Common myeloid progenitor, CD34-positive (primary cell): ENCODE measurements around the gene PFKP.
A peak's percentile ranks its signal among the peaks of the same experiment; 100 is the strongest.

Experiments
- CTCF ChIA-PET: fragments of 350-600 bp; sonication (Branson Sonifier 250); formaldehyde crosslinking; loops from one replicate; lab custom pipeline; 2021; ENCODE audit warnings: antibody characterized with exemption; lab: Charles Lee
- POLR2A ChIA-PET: fragments of 350-600 bp; sonication (Branson Sonifier 250); formaldehyde crosslinking; loops from one replicate; lab custom pipeline; 2021; ENCODE audit warnings: antibody characterized with exemption; lab: Charles Lee
- DNase-seq, 3 donors: peaks; one replicate each; pipeline versions ENCODE4 v3.0.0 to v3.0.0-alpha.2; 2013
- H3K27ac ChIP-seq, 2 experiments: 1 replicate in 1 of 2; 2 replicates in 1 of 2; pipeline ENCODE4 v1.7.0; 2013; ENCODE audit warnings: inconsistent platforms in 2 of 2, low read length in 2 of 2, mild to moderate bottlenecking in 2 of 2, low read depth in 1 of 2, moderate library complexity in 1 of 2; ENCODE audit not compliant: severe bottlenecking in 2 of 2, insufficient read depth in 1 of 2, poor library complexity in 1 of 2
- H3K27me3 ChIP-seq, 5 experiments: replicated peaks in 2 of 5; 1 replicate in 3 of 5; 2 replicates in 2 of 5; pipeline versions ENCODE4 v1.6.1 to v1.7.0; 2013; ENCODE audit warnings: low read length in 4 of 5, mild to moderate bottlenecking in 2 of 5, moderate library complexity in 2 of 5, inconsistent platforms in 1 of 5; ENCODE audit not compliant: insufficient read depth in 5 of 5, control insufficient read depth in 4 of 5
- H3K36me3 ChIP-seq, 4 experiments: 1 replicate in 2 of 4; 2 replicates in 2 of 4; pipeline versions ENCODE4 v1.6.1 to v1.7.0; 2013; ENCODE audit warnings: low read length in 3 of 4, control low read depth in 1 of 4, mild to moderate bottlenecking in 1 of 4; ENCODE audit not compliant: control insufficient read depth in 4 of 4, insufficient read depth in 4 of 4
- H3K4me1 ChIP-seq, 4 experiments: 1 replicate in 3 of 4; 2 replicates in 1 of 4; pipeline versions ENCODE4 v1.6.1 to v1.7.1; 2013; ENCODE audit warnings: low read length in 3 of 4, mild to moderate bottlenecking in 3 of 4, control low read depth in 1 of 4, inconsistent platforms in 1 of 4, moderate library complexity in 1 of 4; ENCODE audit not compliant: control insufficient read depth in 4 of 4, insufficient read depth in 4 of 4; ENCODE audit errors: control extremely low read depth in 1 of 4
- H3K4me3 ChIP-seq, 7 experiments: 1 replicate in 4 of 7; 2 replicates in 3 of 7; pipeline versions ENCODE4 v1.5.1 to v1.7.0; 2013; ENCODE audit warnings: mild to moderate bottlenecking in 7 of 7, low read length in 6 of 7, moderate library complexity in 6 of 7, inconsistent platforms in 2 of 7, low read depth in 2 of 7, control low read depth in 1 of 7; ENCODE audit not compliant: insufficient read depth in 4 of 7, control insufficient read depth in 1 of 7; ENCODE audit errors: extremely low read depth in 1 of 7
- H3K9me3 ChIP-seq, 5 experiments: 1 replicate in 4 of 5; 2 replicates in 1 of 5; pipeline versions ENCODE4 v1.6.1 to v1.7.1; 2013; ENCODE audit warnings: low read length in 4 of 5, mild to moderate bottlenecking in 2 of 5, inconsistent platforms in 1 of 5, low read depth in 1 of 5, moderate library complexity in 1 of 5; ENCODE audit not compliant: control insufficient read depth in 4 of 5, insufficient read depth in 2 of 5; ENCODE audit errors: control extremely low read depth in 1 of 5
- WGBS: methylation state at CpG from one replicate; pipeline ENCODE4 v1.1.5; 2013; ENCODE audit not compliant: insufficient coverage; 5-methylcytosine and 5-hydroxymethylcytosine counted together

Gene PFKP

GRCh38 chr10:3172446-3173170 lies 105.3 kb downstream of the PFKP start, which contains the start of gene PITRM1:
TSS of gene PITRM1 (minus strand) at chr10:3172782. CDS start at chr10:3172772, 10 bp downstream.
- DNase-seq: peak; percentile 99 to 100 (median 100)
- Histone ChIP-seq H3K27me3 (no peaks in the 10 kb centered on the region), H3K27ac (peak within 1 kb of the TSS; percentile 90 to 91), H3K4me1 (peaks cover 3 to 14% (median 12%) of the 10 kb centered on the region in 4 experiments), H3K36me3 (peaks cover 7 to 24% (median 21%) of the 10 kb centered on the region in 4 experiments), H3K4me3 (peak within 1 kb of the TSS; percentile 72 to 95 (median 86)), H3K9me3 (no peaks in the 10 kb centered on the region)
- under 1% methylated on average over 54 of the region's 73 CpGs for WGBS
- POLR2A ChIA-PET: interaction anchor here (0.5 to 1.3 kb wide), 5 partner anchors 9 to 1850 kb away, joined by 3 to 6 read pairs (median 3); partner anchors contain the start of gene PFKP
- CTCF ChIA-PET: interaction anchor here (0.9 kb wide), 1 partner anchor 17 kb away, joined by 5 read pairs; no protein-coding TSS in a partner anchor

- H3K4me3 ChIP-seq: peak overlapping the region in 5 of 7 experiments; percentile 44 to 78 (median 59)
- ChIA-PET POLR2A (interaction anchor here (0.5 to 1.3 kb wide), 3 partner anchors 8 to 105 kb away, joined by 3 to 6 read pairs (median 4); partner anchors contain the start of gene PFKP), CTCF (interaction anchor here (1.2 kb wide), 1 partner anchor 20 kb away, joined by 3 read pairs; no protein-coding TSS in a partner anchor)
- peaks cover 3 to 14% (median 12%) of the 10 kb centered on the region in 4 experiments for H3K4me1 ChIP-seq
- peaks cover 6 to 17% (median 14%) of the 10 kb centered on the region in 4 experiments for H3K36me3 ChIP-seq
- no peak overlapping the region for H3K27ac ChIP-seq
- no peaks in the 10 kb centered on the region for H3K9me3 ChIP-seq
- 61% methylated on average over 18 of the region's 26 CpGs for WGBS
- no peak for DNase-seq
- H3K27me3 ChIP-seq: no peaks in the 10 kb centered on the region
Measured at GRCh38 chr10:3173171-3173878, 106.0 kb downstream of the PFKP start.

GRCh38 chr10:3178042-3178441 lies 110.7 kb downstream of the PFKP start:
- DNase-seq: no peak
- WGBS: 82% methylated on average over 3 of the region's 5 CpGs
- Histone ChIP-seq H3K27ac (no peak overlapping the region), H3K4me3 (no peak overlapping the region), H3K27me3 (no peaks in the 10 kb centered on the region), H3K4me1 (peaks cover 0 to 14% (median 13%) of the 10 kb centered on the region in 4 experiments), H3K36me3 (no peaks in the 10 kb centered on the region), H3K9me3 (no peaks in the 10 kb centered on the region)
- POLR2A ChIA-PET: no interaction called here
- CTCF ChIA-PET: no interaction called here

GRCh38 chr10:3179174-3179573 lies 111.8 kb downstream of the PFKP start:
- DNase-seq: no peak

GRCh38 chr10:3180355-3181025 lies 113.1 kb downstream of the PFKP start:
- no peak overlapping the region for H3K4me3 ChIP-seq
- no peak overlapping the region for H3K27ac ChIP-seq
- H3K4me1 ChIP-seq: peaks cover 0 to 10% (median 8%) of the 10 kb centered on the region in 4 experiments
- no peak for DNase-seq
- ChIA-PET CTCF (no interaction called here), POLR2A (interaction anchor here (1.2 kb wide), 1 partner anchor 8 kb away, joined by 4 read pairs; the partner anchor contains the start of gene PITRM1)
- H3K36me3 ChIP-seq: no peaks in the 10 kb centered on the region
- H3K9me3 ChIP-seq: no peaks in the 10 kb centered on the region
- H3K27me3 ChIP-seq: no peaks in the 10 kb centered on the region
- WGBS: 97% methylated on average over 4 of the region's 6 CpGs

More at GRCh38 chr10:3179174-3179573, 111.8 kb downstream of the PFKP start:
- no peaks in the 10 kb centered on the region for H3K9me3 ChIP-seq
- 100% methylated on average over 2 of the region's 5 CpGs for WGBS
- ChIA-PET POLR2A (no interaction called here), CTCF (no interaction called here)
- no peaks in the 10 kb centered on the region for H3K27me3 ChIP-seq
- H3K36me3 ChIP-seq: no peaks in the 10 kb centered on the region
- no peak overlapping the region for H3K4me3 ChIP-seq
- peaks cover 0 to 10% (median 8%) of the 10 kb centered on the region in 4 experiments for H3K4me1 ChIP-seq
- H3K27ac ChIP-seq: no peak overlapping the region

GRCh38 chr10:3185386-3185785 lies 118.0 kb downstream of the PFKP start:
- no peaks in the 10 kb centered on the region for H3K36me3 ChIP-seq
- POLR2A ChIA-PET: interaction anchor here (1.2 kb wide), 1 partner anchor 12 kb away, joined by 3 read pairs; no protein-coding TSS in a partner anchor
- 100% methylated on average over 5 of the region's 6 CpGs for WGBS
- CTCF ChIA-PET: no interaction called here
- H3K27ac ChIP-seq: no peak overlapping the region
- peaks cover 0 to 10% (median 8%) of the 10 kb centered on the region in 4 experiments for H3K4me1 ChIP-seq
- H3K27me3 ChIP-seq: no peaks in the 10 kb centered on the region
- no peak for DNase-seq
- no peak overlapping the region for H3K4me3 ChIP-seq
- no peaks in the 10 kb centered on the region for H3K9me3 ChIP-seq
